Heart right ventricle (tissue), 16 donors: ENCODE measurements around the gene IGSF9. TPM values are rescaled to one million over a fixed set of nuclear protein-coding genes. Genes with fewer than 3 reads are reported as not detected.

Source experiments
- ATAC-seq, 8 donors: fragments of 200-7000 bp; cut with Tn5 transposase; one replicate each; pipeline ENCODE4 v1.9.1; 2020; ENCODE audit warnings: mild to moderate bottlenecking in 8 of 8, moderate library complexity in 8 of 8, moderate number of reproducible peaks in 1 of 8
- DNase-seq, 2 donors: peaks; one replicate each; pipeline ENCODE4 v3.0.0-alpha.2; 2020
- H3K27ac ChIP-seq, 10 donors: fragments of 200-600 bp; sonication (generic) in 2 of 10; one replicate each; pipeline versions ENCODE4 v1.5.0 to v1.8.0; 2020 to 2022; ENCODE audit warnings: mild to moderate bottlenecking in 3 of 10
- H3K27me3 ChIP-seq, 7 donors: fragments of 200-600 bp; one replicate each; pipeline ENCODE4 v1.8.0; 2021 to 2022; ENCODE audit warnings: mild to moderate bottlenecking in 2 of 7
- H3K36me3 ChIP-seq, 9 donors: fragments of 200-600 bp; sonication (generic) in 1 of 9; one replicate each; pipeline versions ENCODE4 v1.5.0 to v1.8.0; 2020 to 2022; ENCODE audit warnings: mild to moderate bottlenecking in 2 of 9
- H3K4me1 ChIP-seq, 9 donors: fragments of 200-600 bp; sonication (generic) in 1 of 9; one replicate each; pipeline versions ENCODE4 v1.5.0 to v1.8.0; 2020 to 2022; ENCODE audit warnings: mild to moderate bottlenecking in 4 of 9
- H3K4me3 ChIP-seq, 10 donors: fragments of 200-600 bp; sonication (generic) in 2 of 10; one replicate each; pipeline versions ENCODE4 v1.5.0 to v1.8.0; 2020 to 2022; ENCODE audit warnings: mild to moderate bottlenecking in 7 of 10, moderate library complexity in 2 of 10
- H3K9me3 ChIP-seq, 11 donors: fragments of 200-600 bp in 10 of 11; sonication (generic) in 2 of 11; one replicate each; pipeline versions ENCODE4 v1.5.0 to v1.8.0; 2013 to 2022; ENCODE audit warnings: mild to moderate bottlenecking in 2 of 11, control low read depth in 1 of 11, moderate library complexity in 1 of 11
- WGBS, 2 donors: extraction: QIAGEN DNeasy Blood & Tissue Kit; methylation state at CpG; one replicate each; pipeline ENCODE4 v1.1.7; 2013; ENCODE audit warnings: inconsistent platforms in 1 of 2; 5-methylcytosine and 5-hydroxymethylcytosine counted together
- intact Hi-C, 10 donors: fragments of 100-400 bp; cut with DNase I; formaldehyde crosslinking; loops; one replicate each; pipeline versions ENCODE4 v1.11.1 to v1.14.2; 2022
- polyA plus RNA-seq, 2 donors: library from polyadenylated mRNA; stranded (reverse); fragments of 200-250 nt; gene quantifications; one replicate each; pipeline ENCODE4 v1.2.3, GENCODE V29; 2013
- total RNA-seq, 10 donors: library from RNA; stranded (reverse); fragmentation: NEBNext Ultra II Directional in 3 of 10; extraction: Animal tissue kit (Norgen Biotek cat#: 25700) in 3 of 10; gene quantifications; one replicate each; pipeline versions ENCODE4 v1.2.1 to v1.2.4, GENCODE V29; 2021 to 2023
- TF ChIP-seq, protein P1 (sequence below), 9 donors: fragments of 200-600 bp; sonication (generic) in 2 of 9; IDR thresholded peaks; one replicate each; pipeline versions ENCODE4 v1.5.0 to v1.8.0; 2021 to 2022; ENCODE audit warnings: antibody characterized with exemption in 9 of 9, mild to moderate bottlenecking in 5 of 9, moderate library complexity in 1 of 9
- donor health status: Arrhythmogenic right ventricular cardiomyopathy.
- donor health status: ischemic (EF 13 %, LVEDD 7.1; RV severe dilation, severe dysfunction).
- donor health status: healthy with polysubstance abuse.
- donor health status: DM: no; HTN: yes; CAD: no.
- donor health status: DM: no; HTN: no; CAD: no.
- donor health status: ischemic (EF 25% LVEDD 6.9; RV normal size, moderate dysfunction).
- donor health status: ischemic (EF 25% LVEDD 5.7; RV mildly dilated, moderate dysfunction).
- donor health status: healthy.
- donor health status: DM: yes; HTN: yes; CAD: no.
- donor health status: Ischemic cardiomyopathy.
- donor health status: ischemic (EF 35%, LVEDD 5.7; RV mildly dilated, moderate dysfunction).
- donor health status: nonischemic (EF 11% LVEDD 7.7; RV severe dilation, severe dysfunction).
- donor health status: DM: yes; HTN: yes; CAD: no.
- donor health status: PGD.
- donor health status: ischemic (EF 29% LVEDD 5.4; RV normal size, mild dysfunction).
- donor health status: nonischemic (EF 23%, LVEDD 6.1; RV moderate dilation, normal function).

Gene IGSF9
- total and polyA plus RNA-seq, 12 donors: 0.03 to 0.15 (median 0.08) TPM; not detected in 7

GRCh38 chr1:159970932-159971342 lies 25.5 kb upstream of the IGSF9 start:
- no peaks in the 10 kb centered on the region for H3K9me3 ChIP-seq
- WGBS, 2 donors: 38 to 39% methylated on average over 9 of the region's 9 CpGs
- H3K4me3 ChIP-seq: no peak overlapping the region
- intact Hi-C loops: no loop called here
- TF ChIP-seq, protein P1, sequence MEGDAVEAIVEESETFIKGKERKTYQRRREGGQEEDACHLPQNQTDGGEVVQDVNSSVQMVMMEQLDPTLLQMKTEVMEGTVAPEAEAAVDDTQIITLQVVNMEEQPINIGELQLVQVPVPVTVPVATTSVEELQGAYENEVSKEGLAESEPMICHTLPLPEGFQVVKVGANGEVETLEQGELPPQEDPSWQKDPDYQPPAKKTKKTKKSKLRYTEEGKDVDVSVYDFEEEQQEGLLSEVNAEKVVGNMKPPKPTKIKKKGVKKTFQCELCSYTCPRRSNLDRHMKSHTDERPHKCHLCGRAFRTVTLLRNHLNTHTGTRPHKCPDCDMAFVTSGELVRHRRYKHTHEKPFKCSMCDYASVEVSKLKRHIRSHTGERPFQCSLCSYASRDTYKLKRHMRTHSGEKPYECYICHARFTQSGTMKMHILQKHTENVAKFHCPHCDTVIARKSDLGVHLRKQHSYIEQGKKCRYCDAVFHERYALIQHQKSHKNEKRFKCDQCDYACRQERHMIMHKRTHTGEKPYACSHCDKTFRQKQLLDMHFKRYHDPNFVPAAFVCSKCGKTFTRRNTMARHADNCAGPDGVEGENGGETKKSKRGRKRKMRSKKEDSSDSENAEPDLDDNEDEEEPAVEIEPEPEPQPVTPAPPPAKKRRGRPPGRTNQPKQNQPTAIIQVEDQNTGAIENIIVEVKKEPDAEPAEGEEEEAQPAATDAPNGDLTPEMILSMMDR (IDR thresholded peaks at IDR 0.05): no peak
- H3K27me3 ChIP-seq: peaks cover 0 to 42% (median 0%) of the 10 kb centered on the region in 7 donors
- DNase-seq: no peak
- no peaks in the 10 kb centered on the region for H3K36me3 ChIP-seq
- H3K4me1 ChIP-seq: no peaks in the 10 kb centered on the region
- no peak overlapping the region for H3K27ac ChIP-seq
- ATAC-seq: peak in 2 of 8 donors; percentile 33 to 67

GRCh38 chr1:159968901-159969300 lies 23.5 kb upstream of the IGSF9 start:
- intact Hi-C loops: no loop called here
- TF ChIP-seq, protein P1 (IDR thresholded peaks at IDR 0.05): no peak
- Histone ChIP-seq H3K27me3 (peaks cover 0 to 36% (median 6%) of the 10 kb centered on the region in 7 donors), H3K4me3 (no peak overlapping the region), H3K9me3 (no peaks in the 10 kb centered on the region), H3K27ac (no peak overlapping the region), H3K36me3 (no peaks in the 10 kb centered on the region), H3K4me1 (no peaks in the 10 kb centered on the region)
- 93% methylated on average over 3 of the region's 3 CpGs for WGBS, 2 donors
- DNase-seq: no peak
- ATAC-seq: no peak

- no peak overlapping the region for H3K27ac ChIP-seq
- H3K9me3 ChIP-seq: no peaks in the 10 kb centered on the region
- 82 to 87% methylated on average over 2 of the region's 2 CpGs for WGBS, 2 donors
- H3K27me3 ChIP-seq: peaks cover 0 to 30% (median 6%) of the 10 kb centered on the region in 7 donors
- no peak overlapping the region for H3K4me3 ChIP-seq
- intact Hi-C loops: no loop called here
- H3K4me1 ChIP-seq: no peaks in the 10 kb centered on the region
- TF ChIP-seq, protein P1 (IDR thresholded peaks at IDR 0.05): no peak
- DNase-seq (no peak), ATAC-seq (no peak)
- no peaks in the 10 kb centered on the region for H3K36me3 ChIP-seq
These were observed 19.9 kb upstream of the IGSF9 start for GRCh38 chr1:159965263-159965662.

DNA sequence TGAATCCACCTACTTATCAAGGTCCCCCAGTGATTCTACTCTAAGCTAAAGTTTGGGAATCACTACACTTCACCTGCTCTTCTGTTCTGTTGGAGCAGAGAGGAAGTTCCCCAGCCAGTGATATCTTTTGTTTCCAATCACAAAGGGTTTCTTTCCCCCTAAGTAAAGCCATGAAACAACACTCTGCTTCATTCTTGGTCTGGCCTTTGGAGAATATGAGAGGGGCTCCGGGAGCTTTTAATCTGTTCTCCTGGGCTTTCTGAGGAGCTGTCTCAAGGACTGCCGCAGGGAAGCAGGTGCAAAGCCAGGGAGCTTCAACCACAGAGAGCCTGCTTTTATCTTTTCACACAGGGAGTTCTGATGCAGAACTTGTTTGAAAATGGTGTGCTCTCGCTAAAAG lies 18.7 kb upstream of the IGSF9 start:
- H3K9me3 ChIP-seq: no peaks in the 10 kb centered on the region
- intact Hi-C loops: no loop called here
- no peak overlapping the region for H3K4me3 ChIP-seq
- WGBS, 2 donors: 60 to 69% methylated on average over 3 of the region's 3 CpGs
- TF ChIP-seq, protein P1 (IDR thresholded peaks at IDR 0.05): no peak
- no peak for ATAC-seq
- H3K27me3 ChIP-seq: peaks cover 0 to 23% (median 6%) of the 10 kb centered on the region in 7 donors
- H3K27ac ChIP-seq: no peak overlapping the region
- H3K36me3 ChIP-seq: no peaks in the 10 kb centered on the region
- no peak for DNase-seq
- no peaks in the 10 kb centered on the region for H3K4me1 ChIP-seq
